HepG2 (cell line): ENCODE results near the gene CHP1. TPM values are rescaled to one million over a fixed set of nuclear protein-coding genes. Genes with fewer than 3 reads are reported as not detected.

Experiments
- ATAC-seq: fragments of 200-7000 bp; cut with Tn5 transposase; 3 replicates; pipeline ENCODE4 v1.9.1; 2020; ENCODE audit warnings: mild to moderate bottlenecking, moderate library complexity
- BruUV-seq: library from RNA; stranded (reverse); fragments of 400-500 nt; replicated peaks from 2 replicates; lab custom pipeline; 2021; lab: Mats Ljungman, UMichigan
- CTCF ChIA-PET: fragments of 300-600 bp; formaldehyde crosslinking; extraction: SDS; loops from one replicate; lab custom pipeline; 2021; ENCODE audit warnings: low total read pairs, inconsistent platforms, low intra/inter-chr PET ratio; lab: Yijun Ruan, JAX
- POLR2A ChIA-PET: fragments of 350-600 bp; sonication (Branson Sonifier 250); formaldehyde crosslinking; loops from one replicate; lab custom pipeline; 2020; ENCODE audit warnings: antibody characterized with exemption, inconsistent platforms; lab: Yijun Ruan, JAX
- DNase-seq: peaks from one replicate; pipeline ENCODE4 v3.0.0-alpha.2; 2015; ENCODE audit warnings: low spot score
- FAIRE-seq: peaks from 3 replicates; lab custom pipeline; 2011; peaks lifted over from hg19 to GRCh38; lab: Jason Lieb, UNC
- H2AFZ ChIP-seq: one replicate; pipeline ENCODE4 v1.6.1; 2011; ENCODE audit warnings: low read length, inconsistent platforms
- H3K27ac ChIP-seq: fragments of 300-600 bp; 3 replicates; pipeline ENCODE4 v1.8.0; 2011; ENCODE audit warnings: mixed run types, mild to moderate bottlenecking, mixed read lengths, low read length, inconsistent platforms; ENCODE audit not compliant: insufficient read depth; ENCODE audit errors: extremely low read length
- H3K27me3 ChIP-seq, 2 experiments: fragments of 200-600 bp in 1 of 2; 2 replicates in 1 of 2; 3 replicates in 1 of 2; pipeline versions ENCODE4 v1.6.0 to v1.8.0; 2011; ENCODE audit warnings: low read length in 2 of 2, mild to moderate bottlenecking in 2 of 2, moderate library complexity in 2 of 2, inconsistent platforms in 1 of 2; ENCODE audit not compliant: insufficient read depth in 2 of 2, control insufficient read depth in 1 of 2
- H3K36me3 ChIP-seq, 2 experiments: fragments of 200-600 bp in 1 of 2; replicated peaks in 1 of 2; 2 replicates in 1 of 2; 3 replicates in 1 of 2; pipeline versions ENCODE4 v1.5.1 to v1.8.0; 2011; ENCODE audit warnings: low read length in 2 of 2, inconsistent platforms in 1 of 2; ENCODE audit not compliant: insufficient read depth in 2 of 2, control insufficient read depth in 1 of 2
- H3K4me1 ChIP-seq: 2 replicates; pipeline ENCODE4 v1.5.1; 2012; ENCODE audit warnings: low read length, inconsistent platforms; ENCODE audit not compliant: insufficient read depth
- H3K4me2 ChIP-seq: 2 replicates; pipeline ENCODE4 v1.6.0; 2011; ENCODE audit warnings: low read depth, low read length, inconsistent platforms
- H3K4me3 ChIP-seq, 3 experiments: fragments of 200-600 bp in 1 of 3; sonication (generic), shearing (Covaris generic) in 1 of 3; replicated peaks in 1 of 3; 2 replicates each; pipeline ENCODE4 v1.5.1; 2011 to 2016; ENCODE audit warnings: low read length in 3 of 3, inconsistent platforms in 2 of 3, low read depth in 2 of 3, mild to moderate bottlenecking in 2 of 3, control low read depth in 1 of 3, mixed read lengths in 1 of 3; ENCODE audit not compliant: insufficient read depth in 1 of 3
- H3K79me2 ChIP-seq: one replicate; pipeline ENCODE4 v1.6.1; 2011; ENCODE audit warnings: low read length, inconsistent platforms; ENCODE audit not compliant: insufficient read depth
- H3K9ac ChIP-seq: 2 replicates; pipeline ENCODE4 v1.6.0; 2011; ENCODE audit warnings: mild to moderate bottlenecking, low read depth, low read length, inconsistent platforms; ENCODE audit not compliant: insufficient read depth
- H3K9me3 ChIP-seq: 2 replicates; pipeline ENCODE4 v1.5.1; 2012; ENCODE audit warnings: mild to moderate bottlenecking, low read length
- H4K20me1 ChIP-seq: 2 replicates; pipeline ENCODE4 v1.6.0; 2011; ENCODE audit warnings: inconsistent platforms, mild to moderate bottlenecking, low read length, moderate library complexity; ENCODE audit not compliant: insufficient read depth
- ATF3 ChIP-seq: sonication (generic); formaldehyde crosslinking; IDR thresholded peaks from 2 replicates; pipeline ENCODE4 v1.4.0; 2020; ENCODE audit warnings: missing genetic modification reagents
- CBFB ChIP-seq: sonication (generic); formaldehyde crosslinking; IDR thresholded peaks from 2 replicates; pipeline ENCODE4 v1.4.0; 2020; ENCODE audit warnings: missing genetic modification reagents
- EEA1 ChIP-seq: sonication (generic); formaldehyde crosslinking; IDR thresholded peaks from 2 replicates; pipeline ENCODE4 v1.5.1; 2020; ENCODE audit warnings: mild to moderate bottlenecking, missing genetic modification reagents, borderline replicate concordance
- HCFC1 ChIP-seq: fragments of 150-350 bp; IDR thresholded peaks from 2 replicates; pipeline ENCODE4 v1.6.1; 2014; ENCODE audit warnings: low read depth, low read length
- HOXA9 ChIP-seq: sonication (generic); formaldehyde crosslinking; IDR thresholded peaks from 2 replicates; pipeline ENCODE4 v1.8.1; 2022; ENCODE audit warnings: missing genetic modification reagents, mild to moderate bottlenecking, moderate library complexity, borderline replicate concordance
- MTERF4 ChIP-seq: sonication (generic); formaldehyde crosslinking; IDR thresholded peaks from 2 replicates; pipeline ENCODE4 v1.8.0; 2023; ENCODE audit warnings: mild to moderate bottlenecking, missing genetic modification reagents
- MXD1 ChIP-seq: sonication (generic); formaldehyde crosslinking; IDR thresholded peaks from 2 replicates; pipeline ENCODE4 v1.4.0; 2020; ENCODE audit warnings: mild to moderate bottlenecking, missing genetic modification reagents
- NBN ChIP-seq: fragments of 450-650 bp; conservative IDR thresholded peaks from 2 replicates; pipeline ENCODE4 v1.6.1; 2017
- ZMAT5 ChIP-seq: sonication (generic); formaldehyde crosslinking; IDR thresholded peaks from 2 replicates; pipeline ENCODE4 v1.5.0; 2020; ENCODE audit warnings: mild to moderate bottlenecking, low read depth, missing genetic modification reagents, borderline replicate concordance
- ZNF256 ChIP-seq: sonication (generic); formaldehyde crosslinking; conservative IDR thresholded peaks from 2 replicates; pipeline ENCODE4 v1.4.0; 2020; ENCODE audit warnings: missing genetic modification reagents
- ZNF275 ChIP-seq: sonication (generic); formaldehyde crosslinking; IDR thresholded peaks from 2 replicates; pipeline ENCODE4 v1.8.0; 2022; ENCODE audit warnings: missing genetic modification reagents, mild to moderate bottlenecking, inconsistent platforms, borderline replicate concordance
- ZNF317 ChIP-seq: sonication (generic); formaldehyde crosslinking; IDR thresholded peaks from 2 replicates; pipeline ENCODE4 v1.5.0; 2020; ENCODE audit warnings: mild to moderate bottlenecking, missing genetic modification reagents
- ZNF367 ChIP-seq: sonication (generic); formaldehyde crosslinking; IDR thresholded peaks from 2 replicates; pipeline ENCODE4 v1.4.0; 2020; ENCODE audit warnings: missing genetic modification reagents, borderline replicate concordance
- ZNF558 ChIP-seq: sonication (generic); formaldehyde crosslinking; IDR thresholded peaks from 2 replicates; pipeline ENCODE4 v1.9.0; 2022; ENCODE audit warnings: mild to moderate bottlenecking, missing genetic modification reagents, borderline replicate concordance
- ZNF569 ChIP-seq: sonication (generic); formaldehyde crosslinking; IDR thresholded peaks from 2 replicates; pipeline ENCODE4 v1.5.0; 2020; ENCODE audit warnings: mild to moderate bottlenecking, missing genetic modification reagents, moderate library complexity, borderline replicate concordance
- ZNF574 ChIP-seq: sonication (generic); formaldehyde crosslinking; IDR thresholded peaks from 2 replicates; pipeline ENCODE4 v1.4.0; 2020; ENCODE audit warnings: missing genetic modification reagents
- ZNF605 ChIP-seq: sonication (generic); formaldehyde crosslinking; IDR thresholded peaks from 2 replicates; pipeline ENCODE4 v1.8.0; 2022; ENCODE audit warnings: mild to moderate bottlenecking, missing genetic modification reagents
- ZNF790 ChIP-seq: sonication (generic); formaldehyde crosslinking; IDR thresholded peaks from 2 replicates; pipeline ENCODE4 v1.8.0; 2022; ENCODE audit warnings: missing genetic modification reagents, mild to moderate bottlenecking, borderline replicate concordance
- WGBS: methylation state at CpG from one replicate; pipeline ENCODE4 v1.1.6; 2017; ENCODE audit warnings: low lambda C conversion rate; 5-methylcytosine and 5-hydroxymethylcytosine counted together
- in situ Hi-C: cut with HindIII; loops from 2 replicates; pipeline ENCODE4 v1.10.0; 2017; ENCODE audit warnings: low pct_unique_long_range_greater_than_20kb; ENCODE audit not compliant: extremely low pct_ligation_motif_present
- intact Hi-C: fragments of 100-400 bp; cut with micrococcal nuclease; formaldehyde crosslinking; loops from one replicate; pipeline ENCODE4 v1.10.0; 2022; ENCODE audit not compliant: unreplicated experiment
- polyA plus RNA-seq, 8 experiments: library from polyadenylated mRNA; depleted of rRNA in 3 of 8; stranded (reverse) in 7 of 8; unstranded in 1 of 8; fragments of >200 nt; fragmentation: Illumina TruSeq in 4 of 8; extraction: Trizol in 4 of 8; gene quantifications; 2 replicates each; pipeline versions ENCODE4 v1.2.1 to v1.2.3, GENCODE V29; 2011 to 2016; ENCODE audit warnings: low read depth in 4 of 8, missing spikeins in 1 of 8, mixed read lengths in 1 of 8; ENCODE audit not compliant: insufficient read depth in 1 of 8
- total RNA-seq, 5 experiments: library from RNA; depleted of rRNA; stranded (reverse); fragments of >200 nt; fragmentation: Illumina TruSeq; extraction: Trizol; gene quantifications; 2 replicates each; pipeline ENCODE4 v1.2.3, GENCODE V29; 2016; ENCODE audit warnings: low read depth in 1 of 5

CHP1 gene
- total and polyA plus RNA-seq, 2 of the 13 experiments (the other 11 are each of a cell fraction or from before 2014, with no cell fraction given), result 49.6 to 76.4 TPM

GRCh38 chr15:41256103-41256502 lies 25.0 kb downstream of the CHP1 start:
- DNase-seq (no peak), FAIRE-seq (no peak), ATAC-seq (no peak)
- H3K4me2 ChIP-seq, result peak overlapping the region; percentile 33
- no peaks in the 10 kb centered on the region for H3K9me3 ChIP-seq
- H2AFZ ChIP-seq, result no peak overlapping the region
- BruUV-seq, result no TSS peak
- intact Hi-C loops, result no loop called here
- H3K27me3 ChIP-seq, result no peaks in the 10 kb centered on the region
- H3K36me3 ChIP-seq, result peaks cover 0 to 9% of the 10 kb centered on the region in 2 experiments; a peak in 2 of 5 replicates
- ChIA-PET POLR2A (interaction anchor here (0.8 to 1.1 kb wide), 3 partner anchors 15 to 28 kb away, joined by 3 to 7 read pairs (median 3); partner anchors contain the start of genes CHP1 and EXD1), CTCF (no interaction called here)
- in situ Hi-C loops, result no loop called here
- peak overlapping the region; percentile 58 for H3K27ac ChIP-seq
- peaks cover 66% of the 10 kb centered on the region for H3K4me1 ChIP-seq
- H3K79me2 ChIP-seq, result no peaks in the 10 kb centered on the region
- H3K9ac ChIP-seq, result no peak overlapping the region
- H3K4me3 ChIP-seq, result no peak overlapping the region
- 96% methylated on average over 3 of the region's 3 CpGs for WGBS
- H4K20me1 ChIP-seq, result no peaks in the 10 kb centered on the region
- TF ChIP-seq NBN (no peak), ZNF558 (CRISPR knock-in tag) (no peak), ZNF256 (no peak), ZNF605 (CRISPR knock-in tag) (no peak), ZNF275 (CRISPR knock-in tag) (no peak), MTERF4 (CRISPR knock-in tag) (no peak), CBFB (CRISPR knock-in tag) (no peak), HOXA9 (CRISPR knock-in tag) (no peak), ZMAT5 (CRISPR knock-in tag) (no peak), ZNF790 (no peak), ATF3 (CRISPR knock-in tag) (no peak), EEA1 (no peak), ZNF574 (CRISPR knock-in tag) (no peak), ZNF367 (no peak), ZNF569 (no peak), HCFC1 (no peak), MXD1 (CRISPR knock-in tag) (no peak), ZNF317 (CRISPR knock-in tag) (no peak)
